ENCODE data around the gene RNF39. TPM values are rescaled to one million over a fixed set of nuclear protein-coding genes. Genes with fewer than 3 reads are reported as not detected.

RNF39 gene
- total RNA-seq, 1 donor from 2014 or later: not detected

- DNase-seq (ENCODE audit: low read depth in 2 of 2): no peak
Measured at GRCh38 chr6:30097902-30098768, 22.6 kb upstream of the RNF39 start.

GRCh38 chr6:30096829-30097228, 21.3 kb upstream of the RNF39 start:
- no peak for DNase-seq (ENCODE audit: low read depth in 2 of 2)

- DNase-seq (ENCODE audit: low read depth in 2 of 2): no peak
Measured at GRCh38 chr6:30093951-30094661, 18.5 kb upstream of the RNF39 start.

- no peak for DNase-seq (ENCODE audit: low read depth in 2 of 2)
Measured at GRCh38 chr6:30092852-30093543, 17.4 kb upstream of the RNF39 start.

- peak in 1 of 2 donors; percentile 23 for DNase-seq (ENCODE audit: low read depth in 2 of 2)
Measured at GRCh38 chr6:30091577-30092381, 16.2 kb upstream of the RNF39 start.

GRCh38 chr6:30087876-30088275, 12.3 kb upstream of the RNF39 start:
- no peak for DNase-seq (ENCODE audit: low read depth in 2 of 2)

- no peak for DNase-seq (ENCODE audit: low read depth in 2 of 2)
Measured at GRCh38 chr6:30077218-30077617, 1.6 kb upstream of the RNF39 start.

GRCh38 chr6:30075790-30076732, 492 bp upstream of the RNF39 start:
- DNase-seq (ENCODE audit: low read depth in 2 of 2): no peak

GRCh38 chr6:30074331-30075093, 1.1 kb downstream of the RNF39 start:
- DNase-seq (ENCODE audit: low read depth in 2 of 2): no peak

- DNase-seq (ENCODE audit: low read depth in 2 of 2): no peak
Measured at GRCh38 chr6:30073489-30074235, 1.9 kb downstream of the RNF39 start.

- DNase-seq (ENCODE audit: low read depth in 2 of 2): no peak
Measured at GRCh38 chr6:30071858-30072257, 3.7 kb downstream of the RNF39 start.

GRCh38 chr6:30071081-30071818, 4.3 kb downstream of the RNF39 start:
- peak in 1 of 2 donors; percentile 34 for DNase-seq (ENCODE audit: low read depth in 2 of 2)

GRCh38 chr6:30067460-30068139, 8.0 kb downstream of the RNF39 start:
- no peak for DNase-seq (ENCODE audit: low read depth in 2 of 2)

GRCh38 chr6:30066577-30067459, 8.8 kb downstream of the RNF39 start, which contains the start of gene PPP1R11:
PPP1R11 (plus strand) TSS chr6:30067198; CDS start chr6:30067411, 213 bp downstream.
- peak; percentile 98 to 99 for DNase-seq (ENCODE audit: low read depth in 2 of 2)

- no peak for DNase-seq (ENCODE audit: low read depth in 2 of 2)
Measured at GRCh38 chr6:30066082-30066481, 9.5 kb downstream of the RNF39 start.

GRCh38 chr6:30063315-30063714, 12.3 kb downstream of the RNF39 start:
- DNase-seq (ENCODE audit: low read depth in 2 of 2): no peak

Data from dermis microvascular lymphatic vessel endothelial cell (primary cell).